GM08714 (cell line): ENCODE measurements around the gene TRIP13.
"Not testable (repeated sequence)": the region's sequence is repeated elsewhere in the genome, so short reads cannot be mapped to it uniquely, and the experiment has no call there.

Experiments used
- H3K4me3 ChIP-seq: fragments of 200-500 bp; sonication (Bioruptor generic); 2 replicates; pipeline ENCODE4 v1.5.1; 2014; ENCODE audit warnings: mild to moderate bottlenecking, low read length, inconsistent platforms
- ZNF274 ChIP-seq: IDR thresholded peaks from 2 replicates; pipeline ENCODE4 v1.6.1; 2012; ENCODE audit warnings: mild to moderate bottlenecking, low read depth, low read length

The TRIP13 gene

DNA sequence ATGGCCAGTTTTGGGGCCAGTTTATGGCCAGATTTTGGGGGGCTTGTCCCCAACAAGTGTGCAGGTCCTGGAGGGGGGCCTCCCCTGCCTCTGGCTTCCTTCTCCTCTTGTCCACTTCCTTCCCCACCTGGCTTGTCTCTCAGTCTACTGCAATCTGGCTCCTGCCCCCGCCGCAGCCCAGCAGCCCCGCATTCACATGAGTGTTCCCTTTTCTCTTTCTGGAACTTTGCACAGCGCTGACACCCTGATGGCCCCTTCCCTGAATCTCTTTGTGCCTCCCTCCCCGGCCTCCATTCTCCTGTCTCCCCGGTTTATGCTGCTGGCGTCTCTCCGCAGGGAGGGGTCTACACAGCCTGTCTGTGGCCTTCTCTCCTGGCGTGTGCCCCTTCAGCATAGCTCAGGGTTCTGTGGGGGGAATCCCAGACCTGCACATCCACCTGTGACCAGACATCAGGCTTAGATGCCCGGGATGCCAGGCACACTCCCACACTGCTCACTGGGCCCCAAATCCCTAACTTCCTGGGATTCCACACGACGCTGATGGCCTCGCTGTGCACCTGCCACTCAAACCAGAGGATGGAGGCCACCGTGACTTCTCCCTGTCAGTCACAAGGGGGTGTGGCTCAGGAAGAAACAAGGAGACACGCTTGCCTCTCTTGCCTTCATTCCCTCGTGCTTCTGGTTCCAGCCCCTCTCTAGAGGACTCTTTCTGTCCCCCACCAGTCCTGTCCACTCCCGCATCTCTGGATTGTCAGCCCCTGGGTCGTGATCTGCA, 17.5 kb downstream of the TRIP13 start:
- no peak overlapping the region for H3K4me3 ChIP-seq
- TF ChIP-seq ZNF274: no peak

GRCh38 chr5:910769-911160, 18.1 kb downstream of the TRIP13 start:
- no peak for TF ChIP-seq ZNF274

DNA sequence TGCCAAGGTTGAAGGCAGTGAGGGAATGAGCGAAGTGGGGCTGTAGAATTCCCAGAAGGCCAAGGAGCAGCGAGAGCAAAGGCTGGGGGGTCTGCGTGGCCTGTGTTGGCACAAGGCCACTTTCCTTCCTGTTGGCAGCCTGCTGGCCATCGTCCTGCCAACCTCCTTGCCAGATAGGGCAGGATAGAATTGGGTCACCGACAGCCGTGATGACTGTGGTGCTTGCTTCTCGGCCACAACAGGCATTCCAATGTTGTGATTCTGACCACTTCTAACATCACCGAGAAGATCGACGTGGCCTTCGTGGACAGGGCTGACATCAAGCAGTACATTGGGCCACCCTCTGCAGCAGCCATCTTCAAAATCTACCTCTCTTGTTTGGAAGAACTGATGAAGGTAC, 18.9 kb downstream of the TRIP13 start:
- TF ChIP-seq ZNF274: no peak
- H3K4me3 ChIP-seq: no peak overlapping the region

More at GRCh38 chr5:910769-911160, 18.1 kb downstream of the TRIP13 start:
- no peak overlapping the region for H3K4me3 ChIP-seq

DNA sequence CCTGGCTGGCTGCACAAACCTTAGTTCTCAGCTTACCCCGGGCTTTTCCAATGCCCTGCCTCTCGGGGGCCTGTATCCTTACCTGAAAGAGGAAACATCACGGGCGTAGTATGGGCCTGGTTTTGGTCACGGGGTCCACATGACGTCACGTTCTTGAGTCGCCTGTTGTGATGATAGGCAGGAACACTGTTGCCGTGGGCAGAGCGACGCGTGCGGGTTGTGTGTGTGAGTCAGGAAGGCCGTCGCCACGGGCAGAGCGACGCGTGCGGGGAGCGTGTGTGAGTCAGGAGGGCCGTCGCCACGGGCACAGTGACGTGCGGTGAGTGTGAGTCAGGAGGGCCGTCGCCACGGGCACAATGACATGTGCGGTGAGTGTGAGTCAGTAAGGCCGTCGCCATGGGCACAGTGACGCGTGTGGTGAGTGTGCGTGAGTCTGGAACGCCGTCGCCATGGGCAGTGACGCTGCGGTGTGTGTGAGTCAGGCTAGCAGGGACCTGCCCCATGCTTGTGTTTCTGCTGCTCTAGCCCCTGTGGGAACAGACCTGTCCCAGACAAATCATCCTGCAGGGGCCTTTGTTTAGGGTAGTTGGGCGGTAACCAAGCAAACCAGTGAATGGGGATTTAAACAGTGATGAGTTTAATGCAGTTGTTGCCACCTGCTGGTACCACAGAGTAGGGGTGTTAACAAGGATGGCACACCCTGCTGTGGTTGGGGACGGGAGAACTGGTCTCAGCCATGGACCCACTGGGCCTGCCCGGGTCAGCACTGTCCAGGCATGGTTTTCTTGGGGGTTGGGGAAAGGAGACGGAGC, 19.8 kb downstream of the TRIP13 start:
- no peak overlapping the region for H3K4me3 ChIP-seq
- no peak for TF ChIP-seq ZNF274

DNA sequence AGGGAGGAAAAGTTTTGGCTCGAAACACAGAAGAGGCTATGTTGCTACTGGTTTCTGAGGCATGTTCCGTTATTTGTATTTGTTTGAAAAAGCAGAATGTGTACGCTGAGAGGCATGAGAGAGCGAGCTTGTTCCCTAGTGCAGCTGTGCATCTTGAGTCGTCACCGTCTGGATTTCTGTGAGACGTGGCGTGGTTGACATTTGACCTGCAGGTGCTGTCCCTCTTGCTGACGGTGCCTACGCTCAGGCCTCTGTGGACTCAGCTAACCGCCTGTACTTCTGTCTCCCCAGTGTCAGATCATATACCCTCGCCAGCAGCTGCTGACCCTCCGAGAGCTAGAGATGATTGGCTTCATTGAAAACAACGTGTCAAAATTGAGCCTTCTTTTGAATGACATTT, 21.5 kb downstream of the TRIP13 start:
- no peak overlapping the region for H3K4me3 ChIP-seq
- no peak for TF ChIP-seq ZNF274

GRCh38 chr5:914612-915011, 21.9 kb downstream of the TRIP13 start:
- no peak for TF ChIP-seq ZNF274
- H3K4me3 ChIP-seq: no peak overlapping the region

- not testable (repeated sequence) for H3K4me3 ChIP-seq
Observed at GRCh38 chr5:915346-915745, 22.7 kb downstream of the TRIP13 start.

GRCh38 chr5:915946-916345, 23.3 kb downstream of the TRIP13 start:
- TF ChIP-seq ZNF274: no peak
- H3K4me3 ChIP-seq: no peak overlapping the region

DNA sequence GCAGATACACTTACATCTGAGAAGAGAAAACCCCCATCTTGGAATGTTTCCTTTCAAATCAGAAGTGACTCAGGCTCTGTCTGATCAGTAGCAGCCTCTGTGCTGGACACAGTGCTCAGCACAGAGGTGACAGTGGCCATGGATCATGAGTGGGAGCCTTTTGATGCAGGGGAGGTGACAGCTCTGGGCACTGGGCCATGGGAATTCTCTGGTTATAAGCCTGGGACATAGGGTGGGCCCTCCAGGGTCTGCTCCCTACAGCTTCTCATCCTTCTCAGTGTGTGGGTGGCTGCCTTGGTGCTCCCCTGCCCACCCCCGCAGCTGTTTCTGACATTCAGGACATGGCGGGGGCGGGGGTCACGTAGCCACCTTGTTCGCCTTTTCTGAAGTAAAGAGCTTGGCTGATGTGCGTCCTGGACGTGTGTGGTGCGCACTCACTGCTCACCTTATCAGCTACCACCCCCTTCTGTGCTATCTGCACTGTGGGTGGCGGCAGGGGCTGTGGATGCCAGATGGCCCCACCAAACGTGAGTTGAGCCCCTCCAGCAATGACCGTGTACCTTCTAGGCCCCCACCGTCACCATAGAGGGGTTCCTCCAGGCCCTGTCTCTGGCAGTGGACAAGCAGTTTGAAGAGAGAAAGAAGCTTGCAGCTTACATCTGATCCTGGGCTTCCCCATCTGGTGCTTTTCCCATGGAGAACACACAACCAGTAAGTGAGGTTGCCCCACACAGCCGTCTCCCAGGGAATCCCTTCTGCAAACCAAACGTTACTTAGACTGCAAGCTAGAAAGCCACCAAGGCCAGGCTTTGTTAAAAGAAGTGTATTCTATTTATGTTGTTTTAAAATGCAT, 24.0 kb downstream of the TRIP13 start:
- H3K4me3 ChIP-seq: no peak overlapping the region
- TF ChIP-seq ZNF274: no peak

GRCh38 chr5:918717-919116, 26.0 kb downstream of the TRIP13 start:
- not testable (repeated sequence) for H3K4me3 ChIP-seq

- H3K4me3 ChIP-seq: no peak overlapping the region
- no peak for TF ChIP-seq ZNF274
Observed at GRCh38 chr5:919356-920000, 26.8 kb downstream of the TRIP13 start.

GRCh38 chr5:920321-920720, 27.6 kb downstream of the TRIP13 start:
- no peak overlapping the region for H3K4me3 ChIP-seq
- TF ChIP-seq ZNF274: no peak

GRCh38 chr5:921456-922435, 29.1 kb downstream of the TRIP13 start:
- H3K4me3 ChIP-seq: no peak overlapping the region
- no peak for TF ChIP-seq ZNF274
